CD4-positive, alpha-beta T cell treated with Interleukin-2 at 100 ng/mL for 4 hours (primary cell): ENCODE results near the gene STPG1.

ENCODE experiments used
- DNase-seq: peaks from one replicate; pipeline ENCODE4 v3.0.0-alpha.2; 2020; ENCODE audit warnings: low spot score

STPG1 gene

GRCh38 chr1:24392982-24393650 lies 20.5 kb downstream of the STPG1 start:
- DNase-seq = peak; percentile 9

GRCh38 chr1:24392604-24392946 lies 21.0 kb downstream of the STPG1 start:
- DNase-seq = no peak

GRCh38 chr1:24391882-24392603 lies 21.5 kb downstream of the STPG1 start:
- peak; percentile 72 for DNase-seq

GRCh38 chr1:24390924-24391782 lies 22.4 kb downstream of the STPG1 start:
- peak; percentile 76 for DNase-seq

GRCh38 chr1:24389231-24389678 lies 24.3 kb downstream of the STPG1 start:
- no peak for DNase-seq

- no peak for DNase-seq
Observed at GRCh38 chr1:24388331-24388885, 25.2 kb downstream of the STPG1 start.

- DNase-seq = no peak
Observed at GRCh38 chr1:24387636-24388175, 25.9 kb downstream of the STPG1 start.

GRCh38 chr1:24386931-24387330 lies 26.7 kb downstream of the STPG1 start:
- DNase-seq = no peak

- no peak for DNase-seq
Observed at GRCh38 chr1:24386241-24386640, 27.3 kb downstream of the STPG1 start.

- peak; percentile 22 for DNase-seq
Observed at GRCh38 chr1:24385160-24385940, 28.2 kb downstream of the STPG1 start.

- DNase-seq = peak; percentile 57
Observed at GRCh38 chr1:24384251-24385090, 29.1 kb downstream of the STPG1 start.

- no peak for DNase-seq
Observed at GRCh38 chr1:24383381-24383940, 30.1 kb downstream of the STPG1 start.

GRCh38 chr1:24382165-24382577 lies 31.4 kb downstream of the STPG1 start:
- no peak for DNase-seq

- no peak for DNase-seq
Observed at GRCh38 chr1:24381256-24381655, 32.3 kb downstream of the STPG1 start.

GRCh38 chr1:24380508-24380907 lies 33.1 kb downstream of the STPG1 start:
- DNase-seq = no peak

GRCh38 chr1:24379733-24380315 lies 33.8 kb downstream of the STPG1 start:
- no peak for DNase-seq

- no peak for DNase-seq
Observed at GRCh38 chr1:24374891-24375786, 38.4 kb downstream of the STPG1 start.

- no peak for DNase-seq
Observed at GRCh38 chr1:24373710-24374109, 39.9 kb downstream of the STPG1 start.

GRCh38 chr1:24373044-24373443 lies 40.5 kb downstream of the STPG1 start:
- DNase-seq = no peak
